Measurements from ENCODE around the gene CD276.
"Not testable (repeated sequence)": the region's sequence is repeated elsewhere in the genome, so short reads cannot be mapped to it uniquely, and the experiment has no call there.

CD276 gene

DNA sequence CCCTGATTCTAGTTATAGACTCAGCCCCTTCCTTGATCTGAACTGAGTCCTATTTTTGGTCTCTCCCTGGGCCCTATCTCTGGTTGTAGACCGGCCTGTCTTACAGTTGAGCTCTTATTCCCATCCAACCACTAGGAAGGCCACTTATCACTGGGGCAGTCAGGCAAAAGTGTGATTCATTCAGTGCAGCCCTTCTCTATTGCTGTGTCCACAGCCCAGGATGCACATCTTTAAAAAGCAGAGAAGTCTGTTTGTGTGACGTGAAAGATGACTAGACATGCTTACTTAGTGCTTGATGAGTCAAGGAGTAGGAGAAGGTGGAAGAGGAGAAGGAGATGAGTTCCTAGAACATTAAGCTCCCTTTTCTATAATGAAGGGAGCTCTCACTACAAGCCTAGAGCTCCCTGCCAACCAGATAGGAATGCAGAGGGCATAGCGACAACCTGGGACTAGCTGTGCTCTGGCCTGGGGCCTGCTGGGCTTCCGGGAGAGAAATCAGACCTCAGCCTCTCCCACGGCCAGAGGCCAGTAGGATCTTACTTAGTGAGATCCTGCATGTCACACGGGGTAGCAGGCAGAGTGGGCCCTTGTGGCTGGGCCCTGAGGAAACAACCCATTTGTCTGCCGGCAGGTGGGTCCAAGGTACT, 43.3 kb downstream of the CD276 start:
- no peaks in the 10 kb centered on the region for H3K27me3 ChIP-seq (ENCODE audit: control insufficient read depth, insufficient read depth, low read length)
- H3K9ac ChIP-seq (ENCODE audit: low read length): no peak overlapping the region
- no peaks in the 10 kb centered on the region for H3K4me1 ChIP-seq (ENCODE audit: control insufficient read depth, insufficient read depth, low read length)
- H3K4me3 ChIP-seq (ENCODE audit: low read depth, low read length): no peak overlapping the region
- H3K9me3 ChIP-seq (ENCODE audit: control insufficient read depth, insufficient read depth, low read depth, low read length): no peaks in the 10 kb centered on the region
- no peak overlapping the region for H3K27ac ChIP-seq (ENCODE audit: low read depth, low read length)
- no peaks in the 10 kb centered on the region for H3K36me3 ChIP-seq (ENCODE audit: control insufficient read depth, insufficient read depth, low read length)

GRCh38 chr15:73732051-73732450, 47.9 kb downstream of the CD276 start:
- H3K36me3 ChIP-seq (ENCODE audit: control insufficient read depth, insufficient read depth, low read length); H3K9me3 ChIP-seq (ENCODE audit: control insufficient read depth, insufficient read depth, low read depth, low read length); H3K27ac ChIP-seq (ENCODE audit: low read depth, low read length): not testable (repeated sequence)

GRCh38 chr15:73732930-73733329, 48.7 kb downstream of the CD276 start:
- Histone ChIP-seq H3K4me3 (ENCODE audit: low read depth, low read length) (no peak overlapping the region), H3K9me3 (ENCODE audit: control insufficient read depth, insufficient read depth, low read depth, low read length) (no peaks in the 10 kb centered on the region), H3K27me3 (ENCODE audit: control insufficient read depth, insufficient read depth, low read length) (peaks cover 5% of the 10 kb centered on the region; the same call in 1 of the 2 replicates), H3K36me3 (ENCODE audit: control insufficient read depth, insufficient read depth, low read length) (no peaks in the 10 kb centered on the region), H3K4me1 (ENCODE audit: control insufficient read depth, insufficient read depth, low read length) (no peaks in the 10 kb centered on the region; the same call in 1 of the 2 replicates), H3K27ac (ENCODE audit: low read depth, low read length) (no peak overlapping the region), H3K9ac (ENCODE audit: low read length) (no peak overlapping the region)

More at GRCh38 chr15:73732051-73732450, 47.9 kb downstream of the CD276 start:
- H3K4me1 ChIP-seq (ENCODE audit: control insufficient read depth, insufficient read depth, low read length); H3K27me3 ChIP-seq (ENCODE audit: control insufficient read depth, insufficient read depth, low read length); H3K4me3 ChIP-seq (ENCODE audit: low read depth, low read length); H3K9ac ChIP-seq (ENCODE audit: low read length): not testable (repeated sequence)

DNA sequence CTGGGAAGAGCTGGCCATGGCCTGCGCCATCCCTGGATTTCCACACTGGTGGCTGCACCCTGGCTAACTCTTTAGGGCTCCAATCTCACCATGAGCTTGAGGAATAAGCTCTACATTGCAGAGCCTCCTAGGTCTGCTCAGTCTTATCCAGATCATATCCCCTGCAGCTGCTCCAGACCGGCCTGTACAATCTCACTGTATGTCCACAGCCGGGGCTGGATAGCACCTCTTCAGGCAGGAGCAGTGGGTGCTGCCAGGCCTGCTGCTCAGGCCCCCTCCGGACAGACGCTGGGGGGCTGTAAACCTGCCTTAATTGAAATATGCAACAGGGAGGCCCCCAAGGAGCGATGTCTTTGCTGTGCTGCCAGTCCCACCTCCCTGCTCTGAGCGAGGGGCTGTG, 53.4 kb downstream of the CD276 start:
- H3K4me1 ChIP-seq (ENCODE audit: control insufficient read depth, insufficient read depth, low read length): no peaks in the 10 kb centered on the region; the same call in 1 of the 2 replicates
- H3K27ac ChIP-seq (ENCODE audit: low read depth, low read length): no peak overlapping the region
- H3K4me3 ChIP-seq (ENCODE audit: low read depth, low read length): no peak overlapping the region
- no peak overlapping the region for H3K9ac ChIP-seq (ENCODE audit: low read length)
- no peaks in the 10 kb centered on the region for H3K9me3 ChIP-seq (ENCODE audit: control insufficient read depth, insufficient read depth, low read depth, low read length)
- H3K36me3 ChIP-seq (ENCODE audit: control insufficient read depth, insufficient read depth, low read length): no peaks in the 10 kb centered on the region
- H3K27me3 ChIP-seq (ENCODE audit: control insufficient read depth, insufficient read depth, low read length): peaks cover 5% of the 10 kb centered on the region; the same call in 1 of the 2 replicates

DNA sequence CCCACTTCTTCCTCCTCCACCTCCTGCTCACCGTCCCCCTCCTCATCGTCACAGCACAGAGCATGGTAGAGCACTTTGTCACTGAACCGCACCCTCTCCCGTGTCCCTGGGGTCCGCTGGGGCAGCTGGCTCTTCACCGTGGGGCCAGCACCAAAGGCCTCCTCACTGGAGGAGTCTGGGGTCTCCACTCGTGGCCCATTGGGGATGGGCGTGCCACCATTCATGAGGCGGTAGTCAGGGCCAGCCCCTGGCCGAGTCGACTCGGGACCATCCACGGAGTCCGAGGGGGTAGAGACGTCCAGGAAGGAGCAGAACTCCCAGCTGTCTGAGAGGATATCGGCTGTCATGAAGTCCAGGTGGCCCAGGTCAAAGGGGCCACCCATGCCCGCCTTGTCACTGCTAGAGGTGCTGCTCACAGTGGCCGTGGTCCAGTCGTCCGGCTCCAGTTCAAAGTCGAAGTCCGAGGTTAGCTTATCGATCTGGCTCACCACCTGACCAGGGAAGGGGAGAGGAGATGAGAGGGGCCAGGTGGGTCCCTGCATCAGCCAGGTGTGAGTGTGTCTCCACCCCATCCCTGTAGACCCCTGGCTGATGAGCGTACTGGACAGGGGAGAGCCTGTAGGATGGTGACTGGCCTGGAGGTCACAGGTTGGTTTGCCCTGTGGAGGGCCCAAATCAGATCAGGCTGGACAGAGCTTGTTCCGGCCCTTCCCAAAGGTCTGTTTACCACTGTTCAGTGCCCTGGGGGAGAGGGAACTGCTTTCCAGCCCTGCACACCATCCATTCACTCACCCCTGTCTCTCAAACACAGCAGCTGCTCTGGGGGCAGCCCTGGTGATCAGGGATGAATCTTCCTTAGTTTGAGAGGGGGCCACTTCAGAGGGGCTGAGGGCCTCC, 56.2 kb downstream of the CD276 start:
- no peak overlapping the region for H3K4me3 ChIP-seq (ENCODE audit: low read depth, low read length)
- peaks cover 23% of the 10 kb centered on the region for H3K4me1 ChIP-seq (ENCODE audit: control insufficient read depth, insufficient read depth, low read length)
- peaks cover 5% of the 10 kb centered on the region; the same call in 1 of the 2 replicates for H3K27me3 ChIP-seq (ENCODE audit: control insufficient read depth, insufficient read depth, low read length)
- no peak overlapping the region for H3K9ac ChIP-seq (ENCODE audit: low read length)
- no peak overlapping the region for H3K27ac ChIP-seq (ENCODE audit: low read depth, low read length)
- no peaks in the 10 kb centered on the region for H3K36me3 ChIP-seq (ENCODE audit: control insufficient read depth, insufficient read depth, low read length)
- no peaks in the 10 kb centered on the region for H3K9me3 ChIP-seq (ENCODE audit: control insufficient read depth, insufficient read depth, low read depth, low read length)

DNA sequence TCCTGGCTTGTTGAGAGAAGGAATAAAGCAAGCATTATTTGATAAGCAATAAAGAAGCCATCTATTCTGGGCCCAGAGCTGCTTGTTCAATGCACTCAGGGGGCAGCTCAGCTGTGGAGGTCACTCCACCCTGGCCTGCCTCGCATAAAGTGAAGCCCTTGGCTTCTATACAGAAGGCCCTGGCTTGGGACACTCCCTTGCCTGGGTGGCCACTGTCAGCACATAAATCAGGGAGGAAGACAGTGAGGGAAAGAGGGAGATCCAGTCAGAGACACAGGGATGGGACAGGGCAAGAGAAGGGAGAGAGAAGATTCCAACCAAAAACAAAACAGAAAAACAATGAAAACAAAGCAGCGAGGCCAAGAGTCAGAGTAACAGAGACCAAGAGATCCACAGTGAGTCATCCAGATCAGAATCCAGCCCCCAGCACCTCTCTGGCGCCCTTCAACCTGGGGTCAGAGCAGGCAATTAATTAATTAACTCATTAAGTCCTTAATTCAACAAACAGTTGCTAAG, 57.2 kb downstream of the CD276 start:
- Histone ChIP-seq H3K4me3 (ENCODE audit: low read depth, low read length) (no peak overlapping the region), H3K27ac (ENCODE audit: low read depth, low read length) (no peak overlapping the region), H3K36me3 (ENCODE audit: control insufficient read depth, insufficient read depth, low read length) (no peaks in the 10 kb centered on the region), H3K9me3 (ENCODE audit: control insufficient read depth, insufficient read depth, low read depth, low read length) (no peaks in the 10 kb centered on the region), H3K27me3 (ENCODE audit: control insufficient read depth, insufficient read depth, low read length) (no peaks in the 10 kb centered on the region), H3K4me1 (ENCODE audit: control insufficient read depth, insufficient read depth, low read length) (peaks cover 27% of the 10 kb centered on the region), H3K9ac (ENCODE audit: low read length) (no peak overlapping the region)

GRCh38 chr15:73744293-73744692, 60.1 kb downstream of the CD276 start:
- H3K9ac ChIP-seq (ENCODE audit: low read length): no peak overlapping the region
- no peak overlapping the region for H3K27ac ChIP-seq (ENCODE audit: low read depth, low read length)
- no peaks in the 10 kb centered on the region for H3K36me3 ChIP-seq (ENCODE audit: control insufficient read depth, insufficient read depth, low read length)
- H3K27me3 ChIP-seq (ENCODE audit: control insufficient read depth, insufficient read depth, low read length): no peaks in the 10 kb centered on the region
- H3K4me3 ChIP-seq (ENCODE audit: low read depth, low read length): no peak overlapping the region
- peaks cover 43% of the 10 kb centered on the region for H3K4me1 ChIP-seq (ENCODE audit: control insufficient read depth, insufficient read depth, low read length)
- no peaks in the 10 kb centered on the region for H3K9me3 ChIP-seq (ENCODE audit: control insufficient read depth, insufficient read depth, low read depth, low read length)

DNA sequence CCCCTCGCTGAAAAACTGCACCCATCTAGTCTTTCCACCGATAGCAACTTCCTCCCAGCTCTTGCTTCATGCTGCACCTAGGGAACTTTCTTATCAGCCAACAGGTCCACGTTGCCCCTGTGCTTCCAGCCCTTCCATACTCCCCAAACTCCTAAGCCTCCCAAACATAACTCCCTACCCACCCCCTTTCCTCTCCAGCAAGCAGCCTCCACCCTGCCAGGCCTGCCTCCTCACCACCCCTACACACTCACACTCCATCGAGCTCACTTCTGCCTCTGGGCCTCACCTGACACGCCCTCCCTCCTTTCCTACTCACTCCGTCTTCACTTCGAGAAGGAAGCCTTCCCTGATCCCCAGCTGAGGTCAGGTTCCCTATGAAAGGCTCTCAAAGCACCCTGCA, 60.9 kb downstream of the CD276 start:
- Histone ChIP-seq H3K4me1 (ENCODE audit: control insufficient read depth, insufficient read depth, low read length) (peaks cover 43% of the 10 kb centered on the region), H3K9me3 (ENCODE audit: control insufficient read depth, insufficient read depth, low read depth, low read length) (no peaks in the 10 kb centered on the region), H3K9ac (ENCODE audit: low read length) (no peak overlapping the region), H3K4me3 (ENCODE audit: low read depth, low read length) (no peak overlapping the region), H3K27me3 (ENCODE audit: control insufficient read depth, insufficient read depth, low read length) (no peaks in the 10 kb centered on the region), H3K36me3 (ENCODE audit: control insufficient read depth, insufficient read depth, low read length) (no peaks in the 10 kb centered on the region), H3K27ac (ENCODE audit: low read depth, low read length) (no peak overlapping the region)

DNA sequence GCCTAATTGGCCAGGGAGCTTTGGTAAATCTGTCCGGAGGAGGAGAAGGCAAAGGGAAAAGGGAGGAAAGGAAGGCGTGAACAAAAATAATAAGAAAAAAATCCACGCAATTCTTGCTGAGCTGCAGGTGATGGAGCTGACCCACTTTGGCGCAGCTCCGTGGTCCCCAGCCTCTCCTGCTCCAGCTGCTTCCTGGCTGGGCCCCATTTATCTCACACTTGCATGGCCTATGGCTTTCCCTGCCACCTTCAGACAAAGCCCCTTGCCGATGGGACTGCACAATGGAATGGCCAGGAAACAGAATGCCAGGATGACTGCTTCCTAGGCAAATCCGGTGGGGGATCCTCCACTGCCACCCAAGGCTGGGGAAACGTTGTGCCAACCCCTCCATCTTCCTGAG, 62.1 kb downstream of the CD276 start:
- peaks cover 46% of the 10 kb centered on the region for H3K4me1 ChIP-seq (ENCODE audit: control insufficient read depth, insufficient read depth, low read length)
- H3K27ac ChIP-seq (ENCODE audit: low read depth, low read length): no peak overlapping the region
- H3K9ac ChIP-seq (ENCODE audit: low read length): no peak overlapping the region
- no peaks in the 10 kb centered on the region for H3K9me3 ChIP-seq (ENCODE audit: control insufficient read depth, insufficient read depth, low read depth, low read length)
- H3K4me3 ChIP-seq (ENCODE audit: low read depth, low read length): no peak overlapping the region
- H3K36me3 ChIP-seq (ENCODE audit: control insufficient read depth, insufficient read depth, low read length): no peaks in the 10 kb centered on the region
- H3K27me3 ChIP-seq (ENCODE audit: control insufficient read depth, insufficient read depth, low read length): peaks cover 12% of the 10 kb centered on the region

DNA sequence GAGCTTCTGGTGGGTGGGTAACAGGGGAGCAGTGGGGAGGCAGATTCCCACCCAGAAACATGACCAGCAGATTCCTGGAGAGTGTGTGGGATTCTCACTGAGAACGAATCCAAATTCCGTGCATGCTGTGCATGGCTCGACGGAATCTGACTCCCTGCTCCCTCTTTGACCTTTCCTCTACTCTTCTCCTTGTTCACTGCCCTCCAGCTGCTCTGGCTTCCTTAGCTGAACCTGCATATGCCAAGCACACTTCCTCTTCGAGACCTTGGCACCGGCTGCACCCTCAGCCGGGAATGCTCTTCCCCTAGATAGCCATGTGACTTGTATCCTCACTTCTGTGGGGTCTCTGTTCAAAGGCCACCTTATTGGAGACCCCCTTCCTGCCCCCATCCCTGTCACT, 62.7 kb downstream of the CD276 start:
- H3K9me3 ChIP-seq (ENCODE audit: control insufficient read depth, insufficient read depth, low read depth, low read length): no peaks in the 10 kb centered on the region
- H3K27me3 ChIP-seq (ENCODE audit: control insufficient read depth, insufficient read depth, low read length): peaks cover 16% of the 10 kb centered on the region
- H3K4me1 ChIP-seq (ENCODE audit: control insufficient read depth, insufficient read depth, low read length): peaks cover 50% of the 10 kb centered on the region
- H3K27ac ChIP-seq (ENCODE audit: low read depth, low read length): no peak overlapping the region
- H3K36me3 ChIP-seq (ENCODE audit: control insufficient read depth, insufficient read depth, low read length): no peaks in the 10 kb centered on the region
- no peak overlapping the region for H3K4me3 ChIP-seq (ENCODE audit: low read depth, low read length)
- no peak overlapping the region for H3K9ac ChIP-seq (ENCODE audit: low read length)
